SK-N-SH treated with all-trans-retinoic acid at 6 μM for 48 hours (cell line): ENCODE measurements around the gene PRR23E.

Source experiments
- TCF4 ChIP-seq: fragments of 250-450 bp; sonication (Bioruptor Pico); IDR thresholded peaks from 2 replicates; pipeline ENCODE4 v1.8.0; 2021; ENCODE audit warnings: mild to moderate bottlenecking, moderate library complexity, borderline replicate concordance
- TOX ChIP-seq: fragments of 250-450 bp; sonication (Bioruptor Pico); IDR thresholded peaks from 2 replicates; pipeline ENCODE4 v1.8.0; 2021; ENCODE audit warnings: mild to moderate bottlenecking, moderate library complexity, borderline replicate concordance
- ZFP3 ChIP-seq: fragments of 250-450 bp; sonication (Bioruptor Pico); IDR thresholded peaks from 2 replicates; pipeline ENCODE4 v1.5.0; 2020; ENCODE audit warnings: mild to moderate bottlenecking, moderate library complexity
- ZNF8 ChIP-seq: fragments of 450-650 bp; formaldehyde crosslinking; IDR thresholded peaks from 2 replicates; pipeline ENCODE4 v1.5.0; 2020; ENCODE audit warnings: mild to moderate bottlenecking, moderate library complexity
- TF ChIP-seq, protein P1 (sequence below): fragments of 250-450 bp; sonication (Bioruptor Pico); IDR thresholded peaks from 2 replicates; pipeline ENCODE4 v1.5.1; 2020; ENCODE audit warnings: low read depth, mild to moderate bottlenecking, moderate library complexity
- TF ChIP-seq, protein P2 (sequence below): fragments of 250-450 bp; sonication (Bioruptor Pico); IDR thresholded peaks from 2 replicates; pipeline ENCODE4 v1.8.0; 2020; ENCODE audit warnings: mild to moderate bottlenecking, moderate library complexity, borderline replicate concordance

DNA sequence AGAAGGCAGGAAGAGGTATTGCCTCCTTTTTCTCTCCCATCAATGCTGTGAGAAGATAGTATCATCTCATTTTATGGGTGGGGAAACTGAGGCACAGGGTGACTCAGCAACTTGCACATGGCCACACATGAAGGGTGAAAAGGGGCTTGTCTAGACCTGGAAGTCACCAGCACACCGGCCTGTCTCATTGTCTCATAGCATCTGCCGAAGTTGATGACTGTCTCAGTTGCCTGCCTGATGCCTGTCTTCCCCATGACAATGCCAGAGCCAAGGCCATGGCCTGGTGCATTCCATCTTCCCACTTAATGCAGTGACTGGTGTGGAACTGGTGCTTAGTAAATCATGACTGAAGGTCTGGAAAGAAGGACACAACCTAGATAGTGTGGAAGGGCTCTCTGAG lies 27.9 kb upstream of the PRR23E start:
- TF ChIP-seq ZNF8 (CRISPR knock-in tag) (no peak), TOX (no peak), TCF4 (CRISPR knock-in tag) (no peak), ZFP3 (CRISPR knock-in tag) (no peak)
- TF ChIP-seq, protein P1, sequence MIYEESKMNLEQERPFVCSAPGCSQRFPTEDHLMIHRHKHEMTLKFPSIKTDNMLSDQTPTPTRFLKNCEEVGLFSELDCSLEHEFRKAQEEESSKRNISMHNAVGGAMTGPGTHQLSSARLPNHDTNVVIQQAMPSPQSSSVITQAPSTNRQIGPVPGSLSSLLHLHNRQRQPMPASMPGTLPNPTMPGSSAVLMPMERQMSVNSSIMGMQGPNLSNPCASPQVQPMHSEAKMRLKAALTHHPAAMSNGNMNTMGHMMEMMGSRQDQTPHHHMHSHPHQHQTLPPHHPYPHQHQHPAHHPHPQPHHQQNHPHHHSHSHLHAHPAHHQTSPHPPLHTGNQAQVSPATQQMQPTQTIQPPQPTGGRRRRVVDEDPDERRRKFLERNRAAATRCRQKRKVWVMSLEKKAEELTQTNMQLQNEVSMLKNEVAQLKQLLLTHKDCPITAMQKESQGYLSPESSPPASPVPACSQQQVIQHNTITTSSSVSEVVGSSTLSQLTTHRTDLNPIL (CRISPR knock-in tag): no peak
- TF ChIP-seq, protein P2, sequence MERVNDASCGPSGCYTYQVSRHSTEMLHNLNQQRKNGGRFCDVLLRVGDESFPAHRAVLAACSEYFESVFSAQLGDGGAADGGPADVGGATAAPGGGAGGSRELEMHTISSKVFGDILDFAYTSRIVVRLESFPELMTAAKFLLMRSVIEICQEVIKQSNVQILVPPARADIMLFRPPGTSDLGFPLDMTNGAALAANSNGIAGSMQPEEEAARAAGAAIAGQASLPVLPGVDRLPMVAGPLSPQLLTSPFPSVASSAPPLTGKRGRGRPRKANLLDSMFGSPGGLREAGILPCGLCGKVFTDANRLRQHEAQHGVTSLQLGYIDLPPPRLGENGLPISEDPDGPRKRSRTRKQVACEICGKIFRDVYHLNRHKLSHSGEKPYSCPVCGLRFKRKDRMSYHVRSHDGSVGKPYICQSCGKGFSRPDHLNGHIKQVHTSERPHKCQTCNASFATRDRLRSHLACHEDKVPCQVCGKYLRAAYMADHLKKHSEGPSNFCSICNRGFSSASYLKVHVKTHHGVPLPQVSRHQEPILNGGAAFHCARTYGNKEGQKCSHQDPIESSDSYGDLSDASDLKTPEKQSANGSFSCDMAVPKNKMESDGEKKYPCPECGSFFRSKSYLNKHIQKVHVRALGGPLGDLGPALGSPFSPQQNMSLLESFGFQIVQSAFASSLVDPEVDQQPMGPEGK (CRISPR knock-in tag): no peak
